Stimulated activated naive CD8-positive, alpha-beta T cell treated with anti-CD3 and anti-CD28 coated beads, Interleukin-15, Interleukin-2, amounts not matched to agents 100 ng/mL and 50 ng/mL, for 24 hours (primary cell): Measurements from ENCODE around the gene CUTA.

ENCODE experiments used
- H3K27ac Mint-ChIP-seq: one replicate; pipeline ENCODE4 v1.8.0; 2021; ENCODE audit warnings: mild to moderate bottlenecking, mixed read lengths
- H3K27me3 Mint-ChIP-seq: one replicate; pipeline ENCODE4 v1.8.0; 2021; ENCODE audit warnings: mixed read lengths
- H3K36me3 Mint-ChIP-seq: one replicate; pipeline ENCODE4 v1.8.0; 2021; ENCODE audit warnings: low read depth, mixed read lengths
- H3K4me1 Mint-ChIP-seq: one replicate; pipeline ENCODE4 v1.8.0; 2021; ENCODE audit warnings: low read depth, mixed read lengths
- H3K4me3 Mint-ChIP-seq: one replicate; pipeline ENCODE4 v1.8.0; 2021; ENCODE audit warnings: mild to moderate bottlenecking, mixed read lengths
- H3K9me3 Mint-ChIP-seq: one replicate; pipeline ENCODE4 v1.8.0; 2021; ENCODE audit warnings: mixed read lengths

The CUTA gene

DNA sequence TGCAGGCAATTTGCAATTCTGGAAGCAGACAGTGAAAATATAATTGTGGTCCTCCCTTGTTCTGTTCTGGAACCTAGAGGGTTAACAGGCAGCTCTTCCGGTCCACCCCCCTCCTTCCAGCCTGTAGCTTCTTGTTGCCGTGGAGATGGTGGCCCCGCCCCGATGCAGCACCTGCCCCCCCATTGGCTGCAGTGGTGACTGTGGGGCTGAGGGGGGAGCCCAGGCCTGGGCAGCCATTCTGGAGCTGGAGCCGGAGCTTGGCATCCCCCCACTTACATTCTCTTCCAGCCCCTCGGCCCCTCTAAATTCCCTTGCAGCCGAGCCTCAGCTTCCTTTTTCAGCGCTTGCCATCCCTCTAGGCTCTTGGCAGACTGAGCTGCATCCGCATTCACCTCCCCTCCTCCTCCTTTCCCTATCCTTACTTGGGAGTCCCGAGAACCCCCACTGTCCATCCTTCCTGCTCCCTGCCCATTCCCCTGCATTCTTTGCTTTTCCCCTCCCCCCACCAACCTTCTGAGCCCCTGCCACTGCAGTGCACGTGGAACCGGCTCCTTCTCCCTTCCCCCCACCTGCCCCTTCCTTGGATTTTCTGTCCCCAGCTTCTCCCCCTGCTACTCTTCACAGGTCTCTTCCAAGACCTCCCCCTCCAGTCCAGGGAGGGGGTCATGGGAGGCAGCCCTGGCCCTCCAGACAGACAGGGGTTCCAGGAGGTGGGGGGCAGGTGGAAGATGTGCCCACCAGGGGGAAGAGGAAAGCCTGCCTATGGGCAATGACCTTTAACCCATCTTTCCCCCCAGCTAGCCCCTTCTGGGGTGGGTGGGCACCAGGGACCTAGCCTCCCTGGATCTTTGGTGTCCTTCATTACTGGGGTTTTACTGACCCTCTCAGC, 13.3 kb upstream of the CUTA start:
- H3K27me3 Mint-ChIP-seq = no peaks in the 10 kb centered on the region
- peak overlapping the region; percentile 94 for H3K4me3 Mint-ChIP-seq
- no peaks in the 10 kb centered on the region for H3K9me3 Mint-ChIP-seq
- peak overlapping the region; percentile 69 for H3K27ac Mint-ChIP-seq
- peaks cover 24% of the 10 kb centered on the region for H3K36me3 Mint-ChIP-seq
- H3K4me1 Mint-ChIP-seq = peaks cover 67% of the 10 kb centered on the region

DNA sequence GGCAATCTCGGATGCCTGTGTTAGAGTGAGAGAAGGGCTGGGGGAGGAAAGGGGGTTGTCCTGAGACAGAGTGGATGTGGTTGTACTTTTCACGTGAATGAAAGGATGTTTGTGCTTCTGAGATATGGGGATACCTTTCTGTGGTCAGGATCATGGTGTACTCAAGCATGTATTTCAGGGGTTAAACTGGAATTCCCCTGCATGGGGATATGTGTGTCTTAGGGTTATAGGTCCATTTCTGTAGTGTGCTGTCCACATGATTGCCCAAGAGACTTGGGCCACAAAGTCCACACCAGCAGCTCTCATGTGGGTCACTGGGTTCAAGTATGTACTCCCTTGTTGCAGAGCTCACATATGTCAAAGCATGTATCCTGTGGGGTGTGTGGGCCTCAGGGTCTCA, 12.4 kb upstream of the CUTA start:
- Mint-ChIP-seq H3K4me1 (peaks cover 71% of the 10 kb centered on the region), H3K27me3 (no peaks in the 10 kb centered on the region), H3K9me3 (no peaks in the 10 kb centered on the region), H3K27ac (peak overlapping the region; percentile 69), H3K4me3 (peak overlapping the region; percentile 94), H3K36me3 (peaks cover 16% of the 10 kb centered on the region)

DNA sequence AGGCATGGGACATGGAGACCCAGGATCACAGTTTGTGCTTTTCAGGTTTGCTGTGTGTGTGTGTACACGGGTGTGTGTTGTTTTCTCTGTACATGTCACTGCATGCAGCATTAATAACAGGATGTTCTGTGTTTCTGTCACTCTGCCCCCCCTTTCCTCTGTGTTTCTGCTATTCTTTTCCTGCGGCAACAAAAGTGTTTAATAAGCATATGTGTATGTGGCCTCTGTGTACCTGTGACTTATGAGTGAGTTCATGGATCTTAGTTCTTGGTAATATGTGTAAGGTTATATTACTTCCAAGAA, 11.8 kb upstream of the CUTA start:
- peaks cover 77% of the 10 kb centered on the region for H3K4me1 Mint-ChIP-seq
- H3K36me3 Mint-ChIP-seq = peaks cover 12% of the 10 kb centered on the region
- no peaks in the 10 kb centered on the region for H3K9me3 Mint-ChIP-seq
- H3K27me3 Mint-ChIP-seq = no peaks in the 10 kb centered on the region
- H3K27ac Mint-ChIP-seq = peak overlapping the region; percentile 98
- peak overlapping the region; percentile 94 for H3K4me3 Mint-ChIP-seq

DNA sequence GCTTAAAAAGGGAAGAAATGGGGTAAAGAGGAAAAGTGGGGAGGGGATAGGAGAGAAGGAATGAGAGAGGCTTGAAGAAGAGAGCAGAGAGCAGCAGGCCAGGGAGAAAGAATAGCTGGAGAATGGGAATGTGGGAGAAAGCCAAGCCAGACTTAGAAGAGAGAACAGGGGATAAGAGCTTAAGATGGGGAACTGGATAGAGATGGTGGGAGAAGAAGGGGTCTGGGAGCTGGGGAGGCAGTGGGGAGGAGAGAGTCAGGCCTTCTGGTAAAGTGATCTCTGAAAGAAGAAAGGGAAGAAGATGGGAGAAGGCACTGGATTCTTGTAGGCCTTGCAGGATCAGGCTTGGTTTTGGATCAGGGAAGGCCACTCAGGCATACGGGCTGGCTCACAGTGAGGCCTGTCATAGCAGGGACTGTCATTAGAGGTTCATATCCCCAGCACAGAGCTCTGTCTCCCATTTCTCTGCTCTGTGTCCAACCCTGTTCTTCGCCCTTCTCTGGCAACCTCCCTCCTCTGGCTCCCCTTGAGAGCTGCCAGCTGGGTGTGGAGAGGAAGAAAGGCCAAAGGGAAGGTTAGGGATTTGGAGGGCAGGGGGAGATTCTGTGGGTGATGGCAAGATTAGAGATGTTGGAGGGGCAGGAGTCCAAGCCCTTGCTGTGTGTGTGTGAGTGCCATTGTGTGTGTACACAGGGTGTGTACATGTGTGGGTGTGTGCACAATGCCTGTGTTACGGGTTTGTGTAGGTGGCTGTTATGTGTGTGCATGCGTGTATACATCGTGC, 11.3 kb upstream of the CUTA start:
- Mint-ChIP-seq H3K27ac (peak overlapping the region; percentile 98), H3K4me1 (peaks cover 82% of the 10 kb centered on the region), H3K27me3 (no peaks in the 10 kb centered on the region), H3K36me3 (peaks cover 16% of the 10 kb centered on the region), H3K4me3 (peak overlapping the region; percentile 94), H3K9me3 (no peaks in the 10 kb centered on the region)

DNA sequence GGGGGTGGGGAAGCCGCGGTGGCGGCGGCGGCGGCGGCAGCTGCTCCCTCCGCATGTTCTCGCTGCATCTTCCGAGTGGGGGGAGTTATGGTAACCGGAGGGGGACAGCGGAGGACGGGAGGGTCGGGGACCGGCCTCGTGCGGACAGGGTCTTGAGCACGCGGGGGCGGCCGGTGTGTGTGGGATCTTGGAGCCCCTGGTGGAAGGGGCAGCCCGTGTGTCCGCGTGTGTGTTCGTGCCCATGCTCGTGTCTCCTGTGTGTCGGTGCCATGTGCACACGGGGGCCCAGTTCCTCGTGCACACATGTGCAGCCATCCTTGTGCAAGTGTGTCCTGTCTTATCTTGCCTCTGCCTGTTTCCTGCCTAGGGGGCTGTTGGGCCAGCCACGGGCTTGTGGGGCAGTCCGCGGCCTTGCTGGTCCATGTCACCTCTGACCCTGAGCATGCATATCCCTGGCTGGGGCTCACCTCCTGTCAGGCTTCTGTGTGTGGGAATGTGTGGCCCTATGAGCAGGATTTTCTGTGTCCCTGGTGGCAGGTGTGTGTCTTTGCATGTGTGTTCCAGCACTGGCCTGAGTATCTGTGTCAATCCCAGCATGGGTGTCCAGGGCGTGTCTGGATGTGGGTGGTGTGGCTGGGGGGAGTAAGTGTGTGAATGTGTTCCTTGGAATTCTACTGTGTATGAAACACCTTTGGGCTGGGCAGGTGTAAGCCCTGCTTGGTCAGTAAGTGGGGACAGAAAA, 10.5 kb upstream of the CUTA start:
- H3K4me3 Mint-ChIP-seq = peak overlapping the region; percentile 94
- H3K27me3 Mint-ChIP-seq = no peaks in the 10 kb centered on the region
- peak overlapping the region; percentile 98 for H3K27ac Mint-ChIP-seq
- H3K9me3 Mint-ChIP-seq = no peaks in the 10 kb centered on the region
- peaks cover 14% of the 10 kb centered on the region for H3K36me3 Mint-ChIP-seq
- peaks cover 84% of the 10 kb centered on the region for H3K4me1 Mint-ChIP-seq

DNA sequence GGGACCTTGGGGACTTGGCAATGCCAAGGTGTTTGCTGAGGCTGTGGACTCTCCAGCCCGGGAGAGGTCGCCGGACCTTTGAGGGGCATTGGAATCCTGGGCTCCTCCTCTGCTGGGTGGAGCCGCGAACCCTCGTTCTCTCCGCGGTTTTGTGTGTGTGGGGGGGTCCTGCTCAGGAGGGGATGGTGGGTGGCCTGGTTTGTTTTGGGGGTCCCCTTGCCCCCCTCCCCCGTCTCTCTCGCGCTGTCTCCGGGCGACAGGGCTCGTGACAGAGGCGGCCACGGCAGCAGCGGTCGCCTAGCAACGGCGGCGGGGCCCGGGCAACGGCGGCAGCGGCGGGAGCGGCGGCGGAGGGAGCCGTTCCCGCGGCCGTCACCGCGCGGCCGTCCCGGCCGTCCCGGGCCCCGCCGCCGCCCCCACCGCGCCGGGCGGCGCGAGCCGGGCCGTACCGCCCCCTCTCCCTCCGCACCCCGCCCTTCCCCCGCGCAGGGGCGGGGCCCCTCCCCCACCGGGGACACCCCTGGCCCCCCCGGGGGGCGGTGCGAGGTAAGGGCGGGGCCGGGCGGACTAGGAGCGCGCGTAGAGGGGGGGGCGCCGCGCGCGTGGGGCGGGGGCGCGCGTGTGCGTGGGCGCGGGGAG, 9.8 kb upstream of the CUTA start:
- H3K36me3 Mint-ChIP-seq = peaks cover 9% of the 10 kb centered on the region
- peaks cover 79% of the 10 kb centered on the region for H3K4me1 Mint-ChIP-seq
- H3K4me3 Mint-ChIP-seq = peak overlapping the region; percentile 94
- no peaks in the 10 kb centered on the region for H3K27me3 Mint-ChIP-seq
- H3K9me3 Mint-ChIP-seq = no peaks in the 10 kb centered on the region
- peak overlapping the region; percentile 91 for H3K27ac Mint-ChIP-seq

DNA sequence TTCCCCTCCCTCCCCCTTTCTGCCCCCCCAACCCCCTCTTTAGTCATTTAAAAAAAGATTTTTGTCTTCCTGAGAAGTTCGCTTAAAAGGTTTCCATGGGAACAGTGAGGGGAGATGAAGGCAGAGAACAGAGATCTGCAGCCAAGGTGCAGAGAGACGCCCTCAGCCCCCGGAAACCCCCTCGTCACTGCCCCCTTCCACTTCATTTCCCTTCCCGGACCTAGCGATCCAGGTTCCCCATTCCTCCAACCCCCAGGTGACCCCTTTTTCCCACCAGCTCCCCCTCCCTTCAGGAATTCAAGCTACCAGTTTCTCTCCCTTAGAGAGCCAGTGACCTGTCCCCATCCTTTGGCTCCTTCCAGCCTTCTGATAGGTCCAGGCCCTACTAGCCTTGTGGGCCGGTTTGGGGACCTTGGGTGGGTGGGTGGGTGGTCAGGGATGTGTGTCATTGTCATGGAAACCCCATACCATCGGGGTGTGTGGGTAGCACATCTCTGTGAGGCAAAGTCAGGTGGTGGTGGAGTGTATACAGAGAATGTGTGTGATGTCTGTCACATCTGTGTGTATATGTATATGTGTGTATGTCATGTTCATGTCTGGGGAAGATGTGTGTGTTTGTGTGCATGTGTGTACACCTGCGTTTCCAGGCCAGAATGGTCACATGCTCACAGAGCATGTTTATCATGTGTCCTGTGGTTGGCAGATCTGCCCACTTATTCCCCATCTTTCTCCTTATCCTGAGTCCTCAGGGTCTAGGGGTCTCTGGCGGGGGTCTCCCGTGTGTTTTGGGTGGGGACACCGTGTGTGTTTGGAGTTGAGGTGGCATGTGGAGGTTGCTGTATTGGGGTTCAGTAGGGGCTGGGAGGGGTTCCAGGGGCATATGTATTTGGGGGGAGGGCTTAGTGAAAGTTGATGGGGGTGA, 8.9 kb upstream of the CUTA start:
- Mint-ChIP-seq H3K9me3 (no peaks in the 10 kb centered on the region), H3K4me3 (peak overlapping the region; percentile 85), H3K27me3 (no peaks in the 10 kb centered on the region), H3K27ac (peak overlapping the region; percentile 92), H3K4me1 (peaks cover 71% of the 10 kb centered on the region), H3K36me3 (peaks cover 7% of the 10 kb centered on the region)

DNA sequence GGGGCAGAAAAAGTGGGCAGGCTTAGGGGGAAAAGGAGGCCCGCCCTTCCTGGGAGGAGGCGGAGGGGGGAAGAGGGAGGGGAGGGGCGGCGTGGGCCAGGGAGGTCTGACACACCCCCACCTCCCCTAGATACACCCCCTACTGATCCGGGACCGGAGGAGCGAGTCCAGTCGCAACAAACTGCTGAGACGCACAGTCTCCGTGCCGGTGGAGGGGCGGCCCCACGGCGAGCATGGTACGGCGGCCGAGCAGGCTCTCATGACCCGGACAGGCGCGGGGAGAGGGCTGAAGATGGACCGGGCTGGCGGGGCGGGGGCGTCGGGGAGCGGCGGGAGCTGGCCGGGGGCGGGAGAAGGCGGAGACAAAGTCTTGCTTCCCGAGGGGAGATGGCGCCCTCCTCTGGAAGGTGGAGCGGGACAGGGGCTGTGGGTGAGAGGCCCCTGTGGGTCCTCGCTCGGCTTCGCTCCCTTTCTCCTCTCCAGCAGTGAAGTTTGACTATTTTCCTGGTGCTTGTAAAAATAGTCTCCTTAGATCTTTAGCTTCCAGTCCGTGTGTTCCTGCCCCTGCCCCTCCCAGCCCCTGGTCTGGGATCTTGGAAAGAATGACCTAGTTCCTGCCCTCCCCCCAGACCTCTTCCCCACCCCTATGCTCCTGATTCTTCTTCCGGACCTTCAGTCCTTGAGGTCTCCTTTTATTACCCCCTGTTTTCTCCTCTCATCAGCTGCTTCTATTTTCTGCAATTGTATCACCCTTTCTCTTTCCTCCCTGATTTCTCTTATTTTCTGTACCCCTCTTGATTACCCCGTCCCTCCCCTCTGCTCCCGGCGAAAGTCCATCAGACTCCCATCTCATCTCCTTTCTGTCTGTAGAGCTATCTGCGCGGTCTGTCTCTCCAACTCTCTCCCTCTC, 8.0 kb upstream of the CUTA start:
- peaks cover 7% of the 10 kb centered on the region for H3K36me3 Mint-ChIP-seq
- no peaks in the 10 kb centered on the region for H3K9me3 Mint-ChIP-seq
- H3K4me3 Mint-ChIP-seq = peak overlapping the region; percentile 85
- peak overlapping the region; percentile 92 for H3K27ac Mint-ChIP-seq
- H3K4me1 Mint-ChIP-seq = peaks cover 73% of the 10 kb centered on the region
- H3K27me3 Mint-ChIP-seq = no peaks in the 10 kb centered on the region

DNA sequence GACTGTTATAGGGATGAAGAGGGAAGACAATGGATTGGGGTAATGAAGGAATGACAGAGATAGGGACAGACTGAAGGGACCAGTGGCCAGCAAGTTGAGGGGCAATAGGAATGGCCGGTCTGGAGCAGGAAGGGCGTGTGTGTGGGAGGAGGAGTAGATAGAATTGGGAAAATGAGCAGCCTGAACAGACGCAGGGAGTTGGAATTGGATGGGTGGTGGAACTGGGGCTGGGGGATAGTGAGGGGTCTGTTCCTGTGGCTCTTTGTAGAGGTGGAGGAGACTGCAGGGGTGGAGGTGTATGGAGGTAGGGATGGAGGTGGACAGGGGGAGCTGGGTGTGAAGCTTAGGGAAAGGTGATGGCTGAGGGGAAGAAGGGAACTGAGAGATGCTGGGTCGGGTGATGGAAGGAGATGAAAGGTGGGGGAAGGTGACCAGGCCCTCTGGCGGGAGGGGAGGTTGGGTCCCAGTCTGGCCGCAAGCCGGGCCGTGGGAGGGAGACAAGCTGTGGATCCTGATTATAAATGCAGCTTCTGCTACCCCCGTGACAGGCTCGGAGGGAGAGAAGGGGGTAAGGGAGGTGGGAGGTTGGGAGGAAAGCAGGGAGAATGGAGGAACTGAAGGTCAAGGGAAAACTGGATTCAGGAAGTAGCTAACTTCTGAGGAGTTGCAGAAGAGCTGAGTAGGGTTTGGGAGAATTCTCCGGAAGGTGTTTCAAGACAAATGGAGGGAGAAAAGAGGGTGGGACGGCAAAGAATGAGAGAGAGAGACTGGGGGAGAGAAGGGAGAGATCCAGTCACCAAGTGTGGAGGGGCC, 7.2 kb upstream of the CUTA start:
- Mint-ChIP-seq H3K4me1 (peaks cover 64% of the 10 kb centered on the region), H3K4me3 (peak overlapping the region; percentile 85), H3K27ac (peak overlapping the region; percentile 92), H3K36me3 (peaks cover 7% of the 10 kb centered on the region), H3K9me3 (no peaks in the 10 kb centered on the region), H3K27me3 (no peaks in the 10 kb centered on the region)

DNA sequence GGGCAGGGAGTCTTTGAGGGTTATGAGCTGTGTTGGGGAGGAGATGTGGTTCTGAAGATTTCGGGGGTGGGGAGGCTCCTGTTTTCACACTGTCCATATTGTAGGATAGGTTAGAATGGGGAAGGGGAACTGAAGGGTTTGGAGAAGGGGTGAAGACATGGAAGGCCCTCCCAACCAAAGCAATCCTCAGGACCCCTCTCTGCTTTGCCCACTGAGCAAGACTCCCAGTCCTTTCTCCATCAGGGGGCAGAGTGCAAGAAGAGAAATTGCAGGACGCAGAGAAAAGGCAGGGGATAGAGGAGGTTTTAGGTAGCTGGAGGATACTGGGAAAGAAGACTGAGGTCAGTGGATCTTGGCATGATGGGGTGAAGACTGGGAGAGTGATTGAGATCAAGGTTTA, 5.9 kb upstream of the CUTA start:
- Mint-ChIP-seq H3K27me3 (no peaks in the 10 kb centered on the region), H3K9me3 (no peaks in the 10 kb centered on the region), H3K36me3 (peaks cover 7% of the 10 kb centered on the region), H3K27ac (peak overlapping the region; percentile 92), H3K4me1 (peaks cover 63% of the 10 kb centered on the region), H3K4me3 (peak overlapping the region; percentile 85)

DNA sequence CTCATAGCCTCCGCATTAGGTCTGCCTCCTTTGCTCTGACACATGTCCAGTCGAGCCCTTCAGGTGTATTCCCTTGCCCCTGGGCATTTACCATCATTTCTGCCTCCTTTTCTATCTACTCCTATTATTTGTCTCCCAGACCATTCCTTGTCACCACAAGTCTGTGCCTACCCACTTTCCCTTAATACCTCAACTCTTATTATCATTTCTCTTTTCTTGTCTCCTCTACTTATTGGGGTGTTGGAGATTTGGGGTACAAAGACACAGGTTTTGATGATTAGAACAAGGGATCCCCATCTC, 3.4 kb upstream of the CUTA start:
- peaks cover 63% of the 10 kb centered on the region for H3K4me1 Mint-ChIP-seq
- no peaks in the 10 kb centered on the region for H3K9me3 Mint-ChIP-seq
- no peaks in the 10 kb centered on the region for H3K27me3 Mint-ChIP-seq
- H3K4me3 Mint-ChIP-seq = peak overlapping the region; percentile 15
- H3K27ac Mint-ChIP-seq = peak overlapping the region; percentile 57
- peaks cover 12% of the 10 kb centered on the region for H3K36me3 Mint-ChIP-seq

DNA sequence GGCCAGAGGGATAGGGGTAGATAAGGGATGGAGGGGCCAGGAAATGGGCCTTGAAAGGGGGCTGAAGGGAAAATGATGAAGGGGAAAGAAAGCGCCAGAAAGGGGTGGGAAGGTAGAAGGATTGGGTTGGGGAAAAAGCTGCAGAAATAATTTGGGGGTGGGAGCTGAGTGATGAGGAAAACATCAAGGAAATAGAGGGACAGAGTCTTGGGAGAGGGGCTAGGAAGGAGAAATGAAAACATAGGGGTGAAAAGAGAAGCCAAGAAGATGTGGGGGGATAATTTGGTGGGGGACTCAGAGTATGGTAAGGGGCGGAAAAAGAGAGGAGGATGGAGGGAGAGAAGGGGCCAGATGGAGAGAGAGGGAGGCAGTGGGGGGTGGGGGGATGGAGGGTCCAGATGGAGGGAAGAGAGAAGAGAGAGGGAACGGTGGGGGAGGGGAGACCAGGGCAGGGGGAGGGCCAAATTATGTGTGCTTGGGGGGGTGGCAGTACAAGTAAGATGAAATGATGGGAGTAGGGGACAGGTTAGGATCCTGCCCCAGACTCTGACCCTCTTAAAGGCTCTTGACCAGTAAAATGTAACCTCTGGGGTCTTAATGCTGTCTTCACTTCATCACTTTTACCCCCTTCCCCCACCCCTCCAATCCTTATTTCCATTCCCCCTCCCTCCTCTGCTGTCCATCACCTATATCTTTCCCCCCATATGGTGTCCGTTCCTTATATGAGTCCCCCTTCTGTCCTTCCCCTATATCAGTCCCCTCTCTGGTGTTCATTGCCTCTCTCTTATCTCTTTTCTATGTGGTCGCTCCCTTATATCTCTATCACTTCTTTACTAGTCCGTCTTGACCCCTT, 2.8 kb upstream of the CUTA start:
- Mint-ChIP-seq H3K4me3 (peak overlapping the region; percentile 40), H3K9me3 (no peaks in the 10 kb centered on the region), H3K36me3 (peaks cover 17% of the 10 kb centered on the region), H3K27ac (peak overlapping the region; percentile 57), H3K4me1 (peaks cover 66% of the 10 kb centered on the region), H3K27me3 (no peaks in the 10 kb centered on the region)
